ENCODE results near the gene BCL2L2. TPM values are rescaled to one million over a fixed set of nuclear protein-coding genes. Genes with fewer than 3 reads are reported as not detected.

BCL2L2 gene
- total RNA-seq, 1 donor from 2014 or later = 11.8 TPM

GRCh38 chr14:23310546-23310945 is 3.9 kb downstream of the BCL2L2 start:
- POLR2A ChIA-PET = interaction anchor here (1.4 to 14.2 kb wide), 2 partner anchors 8 to 10 kb away, joined by 6 to 339 read pairs; partner anchors contain the start of genes PABPN1 and PPP1R3E
- H3K27ac Mint-ChIP-seq = no peak overlapping the region

GRCh38 chr14:23316300-23316699 is 9.7 kb downstream of the BCL2L2 start:
- H3K36me3 Mint-ChIP-seq (ENCODE audit: low read depth) = peaks cover 4% of the 10 kb centered on the region
- DNase-seq = no peak
- ChIA-PET CTCF (no interaction called here), POLR2A (interaction anchor here (10.0 kb wide), 1 partner anchor 10 kb away, joined by 339 read pairs; the partner anchor contains the start of genes BCL2L2 and PPP1R3E)
- no peak for TF ChIP-seq CTCF (IDR thresholded peaks at IDR 0.05)
- peaks cover 10% of the 10 kb centered on the region for H3K4me1 Mint-ChIP-seq
- no peak for ATAC-seq (ENCODE audit: low read depth)
- no peak overlapping the region for H3K4me3 Mint-ChIP-seq
- intact Hi-C loops (cut with micrococcal nuclease) = no loop called here
- no peaks in the 10 kb centered on the region for H3K27me3 Mint-ChIP-seq
- no peak overlapping the region for H3K27ac Mint-ChIP-seq
- H3K9me3 Mint-ChIP-seq = no peaks in the 10 kb centered on the region

More at GRCh38 chr14:23310546-23310945, 3.9 kb downstream of the BCL2L2 start:
- TF ChIP-seq CTCF (IDR thresholded peaks at IDR 0.05) = no peak
- Mint-ChIP-seq H3K4me1 (peaks cover 26% of the 10 kb centered on the region), H3K9me3 (no peaks in the 10 kb centered on the region), H3K4me3 (no peak overlapping the region), H3K27me3 (no peaks in the 10 kb centered on the region), H3K36me3 (ENCODE audit: low read depth) (peaks cover 6% of the 10 kb centered on the region)
- CTCF ChIA-PET = no interaction called here
- no peak for DNase-seq
- intact Hi-C loops (cut with micrococcal nuclease) = no loop called here
- no peak for ATAC-seq (ENCODE audit: low read depth)

- no peaks in the 10 kb centered on the region for H3K27me3 Mint-ChIP-seq
- DNase-seq = no peak
- CTCF ChIA-PET = interaction anchor here (0.6 to 4.3 kb wide), 7 partner anchors 18 to 251 kb away, joined by 3 to 38 read pairs (median 5); partner anchors contain the start of genes ACIN1 and PPP1R3E
- intact Hi-C loops (cut with micrococcal nuclease) = loop anchor here (2.0 to 10.0 kb wide), 2 partner anchors 635 to 827 kb away; partner anchors contain the start of genes DHRS4, PSME2 and RNF31
- no peaks in the 10 kb centered on the region for H3K9me3 Mint-ChIP-seq
- peak overlapping the region; percentile 86 for H3K4me3 Mint-ChIP-seq
- ATAC-seq (ENCODE audit: low read depth) = no peak
- H3K27ac Mint-ChIP-seq = peak overlapping the region; percentile 98
- POLR2A ChIA-PET = interaction anchor here (0.6 to 10.0 kb wide), 12 partner anchors 14 to 1809 kb away, joined by 3 to 339 read pairs (median 10); partner anchors contain the start of genes ACIN1, AP1G2, BCL2L2 and C14orf119
- TF ChIP-seq CTCF (IDR thresholded peaks at IDR 0.05) = no peak
- peaks cover 36% of the 10 kb centered on the region for H3K36me3 Mint-ChIP-seq (ENCODE audit: low read depth)
- peaks cover 26% of the 10 kb centered on the region for H3K4me1 Mint-ChIP-seq
Measured at GRCh38 chr14:23319746-23320583, 13.3 kb downstream of the BCL2L2 start.

GRCh38 chr14:23320584-23321571 is 14.2 kb downstream of the BCL2L2 start, which contains the start of gene PABPN1:
Gene PABPN1 (plus strand): TSS chr14:23321457. CDS start chr14:23321470, 13 bp downstream.
- ChIA-PET CTCF (interaction anchor here (0.6 to 4.3 kb wide), 12 partner anchors 10 to 263 kb away, joined by 3 to 38 read pairs (median 4); partner anchors contain the start of genes ACIN1, BCL2L2, CDH24 and PPP1R3E), POLR2A (interaction anchor here (0.5 to 10.0 kb wide), 39 partner anchors 11 to 1810 kb away, joined by 3 to 339 read pairs (median 4); partner anchors contain the start of genes ACIN1, AP1G2, BCL2L2 and C14orf119)
- no peak for TF ChIP-seq CTCF (IDR thresholded peaks at IDR 0.05)
- H3K4me1 Mint-ChIP-seq = peaks cover 26% of the 10 kb centered on the region
- ATAC-seq (ENCODE audit: low read depth) (peak; percentile 87), DNase-seq (peak; percentile 89)
- peak within 1 kb of the TSS; percentile 98 for H3K27ac Mint-ChIP-seq
- no peaks in the 10 kb centered on the region for H3K27me3 Mint-ChIP-seq
- peaks cover 44% of the 10 kb centered on the region for H3K36me3 Mint-ChIP-seq (ENCODE audit: low read depth)
- H3K9me3 Mint-ChIP-seq = no peaks in the 10 kb centered on the region
- intact Hi-C loops (cut with micrococcal nuclease) = loop anchor here (1.0 to 10.0 kb wide), 10 partner anchors 15 to 826 kb away; partner anchors contain the start of genes ACIN1, BCL2L2, C14orf119 and DHRS4
- peak within 1 kb of the TSS; percentile 90 for H3K4me3 Mint-ChIP-seq
